ENCODE measurements around the gene TRIM31.

DNA sequence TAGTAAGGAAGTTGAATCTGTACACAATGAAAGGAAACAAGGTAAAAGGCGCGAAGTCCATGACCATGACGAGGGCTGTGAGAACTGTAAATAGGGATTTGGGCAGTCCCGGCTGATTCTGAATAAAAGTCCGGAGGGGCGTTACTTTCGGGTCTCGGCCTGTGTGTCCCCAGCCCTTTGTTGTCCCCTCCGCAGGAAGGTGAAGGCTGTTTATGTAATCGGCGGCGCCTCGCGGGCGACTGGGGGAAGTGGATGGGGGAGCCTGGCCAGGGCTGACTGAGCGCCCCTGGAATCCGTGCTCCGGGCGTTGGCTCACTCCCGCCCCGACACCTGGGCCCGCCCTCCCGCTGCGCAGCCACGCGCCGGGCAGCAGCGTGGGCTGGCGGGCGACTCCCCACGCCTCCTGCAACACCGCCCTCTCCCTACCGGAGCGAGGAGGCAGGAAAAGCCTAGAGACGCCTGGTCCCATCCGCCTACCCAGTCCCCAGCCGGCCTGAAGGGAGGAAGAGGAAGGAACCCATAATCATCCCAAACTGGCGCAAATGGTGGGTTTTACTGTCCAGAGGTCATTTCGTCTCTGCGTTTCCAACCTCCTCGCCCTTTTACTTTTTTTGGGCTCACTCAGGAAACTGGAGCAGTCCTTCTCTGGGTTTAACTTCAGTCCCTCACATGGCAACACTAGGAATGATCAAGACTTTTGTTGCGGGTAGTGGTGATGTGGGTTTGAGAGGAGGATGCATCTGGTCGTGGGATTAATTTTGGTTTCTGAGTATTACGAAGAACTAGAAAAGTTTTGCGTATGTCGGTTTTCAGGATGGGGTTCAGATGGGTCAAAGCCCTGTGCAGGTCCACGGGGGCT, 12.1 kb downstream of the TRIM31 start:
- TF ChIP-seq EZH2 (IDR thresholded peaks at IDR 0.05; ENCODE audit: insufficient read depth, poor library complexity, severe bottlenecking): peak; percentile 16
- TF ChIP-seq EZH2phosphoT487 (IDR thresholded peaks at IDR 0.05; ENCODE audit: insufficient read depth, low read depth): no peak

Measured in GM23248 (cell line).